Choroid plexus epithelial cell (primary cell): ENCODE results near the gene GABBR1.

Experiments
- DNase-seq: peaks from one replicate; pipeline ENCODE4 v3.0.0-alpha.2; 2010; ENCODE audit warnings: low read depth
- H3K4me3 ChIP-seq: 2 replicates; pipeline ENCODE4 v1.5.1; 2011; ENCODE audit warnings: low read depth, mild to moderate bottlenecking, control low read depth, low read length, moderate library complexity
- CTCF ChIP-seq: conservative IDR thresholded peaks from 2 replicates; pipeline ENCODE4 v1.5.1; 2011; ENCODE audit warnings: low read depth, mild to moderate bottlenecking, control low read depth, inconsistent platforms, low read length, moderate library complexity

The GABBR1 gene

DNA sequence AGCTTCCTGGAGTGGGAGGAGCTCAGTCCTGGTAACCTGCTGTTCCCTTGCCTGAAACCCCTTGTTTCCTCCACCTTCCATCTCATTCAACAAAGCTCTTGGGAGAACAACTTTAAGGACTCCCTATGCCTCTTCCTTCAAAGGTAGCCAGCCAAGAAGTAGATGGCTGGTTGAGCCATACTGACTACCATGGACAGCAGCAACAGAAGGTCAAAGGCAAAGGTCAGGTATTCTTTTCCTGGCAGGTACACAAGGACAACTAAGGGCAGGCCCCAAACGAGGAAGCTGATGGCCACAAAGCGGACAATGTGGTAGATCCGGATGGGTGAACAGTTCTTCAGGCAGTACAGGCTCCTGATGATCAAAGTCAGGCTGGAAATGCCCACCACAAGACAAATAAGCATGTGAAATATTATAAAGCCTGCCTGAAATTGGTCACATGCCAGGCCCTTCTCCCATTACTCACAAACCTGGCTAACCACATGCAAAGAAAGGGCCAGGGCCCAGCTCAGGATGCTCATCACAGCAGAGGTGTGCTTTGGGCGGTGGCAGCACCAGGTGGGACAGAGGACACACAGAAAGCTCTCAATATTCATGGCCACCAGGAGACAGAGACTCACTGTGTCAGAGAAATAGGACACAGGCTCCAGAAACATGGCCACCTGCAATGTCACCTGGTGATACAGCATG is 95.1 kb downstream of the GABBR1 start:
- H3K4me3 ChIP-seq = no peak overlapping the region
- no peak for TF ChIP-seq CTCF
- DNase-seq = no peak

DNA sequence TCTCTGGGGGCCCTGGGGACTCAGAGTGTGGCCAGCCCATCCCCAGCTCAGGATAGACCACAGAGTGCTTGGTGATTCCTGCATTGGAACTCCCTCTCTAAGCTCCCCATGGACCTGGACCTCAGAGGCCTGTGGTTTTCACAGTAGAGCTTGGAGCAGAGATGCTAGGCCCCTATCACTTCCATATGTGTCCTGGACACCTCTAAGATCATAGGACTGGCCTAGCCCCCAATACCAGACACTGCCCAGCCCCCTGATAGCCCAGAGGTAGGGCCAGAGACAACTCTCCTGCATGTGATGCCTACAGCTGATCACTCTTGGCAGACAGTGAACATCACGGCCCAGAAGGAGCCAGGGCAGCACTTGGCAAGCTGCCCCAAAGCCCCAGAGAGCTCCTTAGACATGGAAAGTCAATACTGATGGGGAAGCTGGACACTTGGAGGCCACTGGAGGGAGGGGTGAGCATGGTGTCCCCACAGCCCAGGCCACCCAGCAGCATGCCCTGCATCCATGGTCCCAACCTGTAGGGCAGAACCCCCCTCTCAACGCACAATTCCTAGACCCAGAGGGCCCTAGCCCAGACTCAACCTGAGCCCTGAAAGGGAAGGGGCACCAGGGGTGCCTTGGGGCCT is 100.5 kb downstream of the GABBR1 start:
- DNase-seq = no peak
- no peak for TF ChIP-seq CTCF
- no peak overlapping the region for H3K4me3 ChIP-seq

DNA sequence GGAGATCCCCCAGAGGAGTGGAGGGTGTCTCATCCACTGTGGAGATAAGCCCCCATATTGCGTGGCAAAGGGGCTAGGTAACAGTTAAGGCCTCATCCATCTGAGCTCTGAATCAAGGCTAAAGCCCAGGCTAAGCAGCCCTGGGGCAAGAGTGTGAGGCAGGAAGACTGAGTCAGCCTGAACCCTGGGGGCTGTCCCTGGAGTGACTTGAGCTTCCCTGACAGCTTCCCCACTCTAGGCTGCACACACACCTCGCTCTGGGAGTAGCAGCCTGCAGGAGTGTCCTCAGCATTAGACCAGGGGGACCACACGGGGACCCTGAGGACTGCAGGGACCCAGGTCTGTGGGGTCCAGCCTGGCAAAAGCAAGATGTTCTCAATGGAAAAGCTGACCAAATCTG is 101.3 kb downstream of the GABBR1 start:
- TF ChIP-seq CTCF = no peak
- H3K4me3 ChIP-seq = no peak overlapping the region
- DNase-seq = no peak

- no peak for TF ChIP-seq CTCF
Measured at GRCh38 chr6:29530671-29531310, 102.2 kb downstream of the GABBR1 start.

DNA sequence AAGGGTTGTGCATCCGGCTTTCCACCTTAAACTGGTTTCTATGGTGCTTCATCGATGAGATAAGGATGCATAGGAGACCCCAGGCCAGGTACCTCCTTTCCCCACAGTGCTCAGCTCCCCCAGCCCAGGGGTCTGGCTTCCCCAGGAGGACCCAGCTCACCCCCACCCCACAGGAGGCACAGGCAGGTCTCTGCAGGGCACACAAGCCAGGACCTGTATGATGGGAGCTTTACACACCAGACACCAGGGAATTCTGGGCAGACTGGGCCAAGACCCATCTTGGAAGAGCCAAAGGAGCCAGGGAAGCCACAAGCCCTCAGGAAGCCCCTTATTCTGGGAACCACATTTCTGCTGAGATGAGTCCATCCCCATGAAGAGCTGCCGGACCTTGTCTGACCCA is 103.0 kb downstream of the GABBR1 start:
- no peak overlapping the region for H3K4me3 ChIP-seq
- no peak for TF ChIP-seq CTCF

More at GRCh38 chr6:29530671-29531310, 102.2 kb downstream of the GABBR1 start:
- H3K4me3 ChIP-seq = no peak overlapping the region
- DNase-seq = no peak

GRCh38 chr6:29528988-29529560 is 103.9 kb downstream of the GABBR1 start:
- DNase-seq = no peak
- H3K4me3 ChIP-seq = no peak overlapping the region
- no peak for TF ChIP-seq CTCF

More for the DNA sequence above, 103.0 kb downstream of the GABBR1 start:
- no peak for DNase-seq
